DND-41 (cell line): ENCODE measurements around the gene RPL26.

Source experiments
- EZH2 ChIP-seq: IDR thresholded peaks from 3 replicates; pipeline ENCODE4 v1.6.1; 2012; ENCODE audit warnings: borderline replicate concordance, low read depth, mild to moderate bottlenecking, moderate library complexity, low read length, inconsistent platforms; ENCODE audit not compliant: severe bottlenecking
- TF ChIP-seq, protein P1 (sequence below): IDR thresholded peaks from 2 replicates; pipeline ENCODE4 v1.5.1; 2012; ENCODE audit warnings: borderline replicate concordance, low read length, moderate library complexity, mild to moderate bottlenecking; ENCODE audit not compliant: poor library complexity, severe bottlenecking; ENCODE audit errors: extremely low read depth

DNA sequence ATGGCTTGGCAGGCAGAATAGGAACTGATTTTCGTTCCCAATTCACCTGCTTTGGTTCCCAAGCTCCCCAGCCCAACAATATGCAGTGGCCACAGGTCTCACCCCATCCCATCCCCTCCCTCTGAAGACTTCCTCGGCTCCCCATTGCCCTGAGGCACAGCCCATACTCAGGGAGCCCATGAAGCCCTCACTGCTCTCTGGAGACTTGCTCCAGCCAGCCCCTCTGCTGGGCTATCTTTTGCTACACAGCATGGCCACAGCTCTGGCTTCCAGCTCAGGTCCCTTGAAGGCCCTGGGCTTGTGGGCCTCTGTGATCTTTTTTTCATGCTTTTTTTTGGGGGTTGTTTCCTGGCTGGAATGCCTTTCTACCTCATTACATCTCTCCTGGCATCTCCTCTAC is 23.2 kb upstream of the RPL26 start:
- no peak for TF ChIP-seq EZH2
- TF ChIP-seq, protein P1, sequence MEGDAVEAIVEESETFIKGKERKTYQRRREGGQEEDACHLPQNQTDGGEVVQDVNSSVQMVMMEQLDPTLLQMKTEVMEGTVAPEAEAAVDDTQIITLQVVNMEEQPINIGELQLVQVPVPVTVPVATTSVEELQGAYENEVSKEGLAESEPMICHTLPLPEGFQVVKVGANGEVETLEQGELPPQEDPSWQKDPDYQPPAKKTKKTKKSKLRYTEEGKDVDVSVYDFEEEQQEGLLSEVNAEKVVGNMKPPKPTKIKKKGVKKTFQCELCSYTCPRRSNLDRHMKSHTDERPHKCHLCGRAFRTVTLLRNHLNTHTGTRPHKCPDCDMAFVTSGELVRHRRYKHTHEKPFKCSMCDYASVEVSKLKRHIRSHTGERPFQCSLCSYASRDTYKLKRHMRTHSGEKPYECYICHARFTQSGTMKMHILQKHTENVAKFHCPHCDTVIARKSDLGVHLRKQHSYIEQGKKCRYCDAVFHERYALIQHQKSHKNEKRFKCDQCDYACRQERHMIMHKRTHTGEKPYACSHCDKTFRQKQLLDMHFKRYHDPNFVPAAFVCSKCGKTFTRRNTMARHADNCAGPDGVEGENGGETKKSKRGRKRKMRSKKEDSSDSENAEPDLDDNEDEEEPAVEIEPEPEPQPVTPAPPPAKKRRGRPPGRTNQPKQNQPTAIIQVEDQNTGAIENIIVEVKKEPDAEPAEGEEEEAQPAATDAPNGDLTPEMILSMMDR = no peak
